Right lobe of liver (tissue), 6 donors: ENCODE measurements around the gene ADGRL2. TPM values are rescaled to one million over a fixed set of nuclear protein-coding genes. Genes with fewer than 3 reads are reported as not detected.

Experiments
- ATAC-seq, 4 donors: fragments of 200-7000 bp; cut with Tn5 transposase; one replicate each; pipeline ENCODE4 v1.9.1; 2020; ENCODE audit warnings: mild to moderate bottlenecking in 4 of 4, moderate library complexity in 4 of 4
- DNase-seq, 3 donors: peaks; one replicate each; pipeline ENCODE4 v3.0.0-alpha.2; 2020
- H3K27ac ChIP-seq, 3 donors: fragments of 200-600 bp; one replicate each; pipeline ENCODE4 v1.8.0; 2022
- H3K27me3 ChIP-seq, 2 donors: fragments of 200-600 bp; one replicate each; pipeline ENCODE4 v1.8.0; 2022
- H3K36me3 ChIP-seq, 4 donors: fragments of 200-600 bp; sonication (generic) in 1 of 4; one replicate each; pipeline versions ENCODE4 v1.5.1 to v1.8.0; 2017 to 2022; ENCODE audit warnings: control low read depth in 1 of 4
- H3K4me1 ChIP-seq, 4 donors: fragments of 200-600 bp; sonication (generic) in 1 of 4; one replicate each; pipeline versions ENCODE4 v1.5.1 to v1.8.0; 2017 to 2022; ENCODE audit warnings: control low read depth in 1 of 4
- H3K4me3 ChIP-seq, 3 donors: fragments of 200-600 bp; one replicate each; pipeline ENCODE4 v1.8.0; 2022
- H3K9me3 ChIP-seq, 4 donors: fragments of 200-600 bp; sonication (generic) in 1 of 4; one replicate each; pipeline versions ENCODE4 v1.5.1 to v1.8.0; 2017 to 2022; ENCODE audit warnings: control low read depth in 1 of 4
- POLR2A ChIP-seq: fragments of 450-650 bp; IDR thresholded peaks from one replicate; pipeline ENCODE4 v1.6.1; 2017; ENCODE audit warnings: antibody characterized with exemption, mild to moderate bottlenecking
- WGBS: methylation state at CpG from one replicate; pipeline ENCODE4 v1.1.6; 2018; ENCODE audit warnings: low coverage, low lambda C conversion rate; ENCODE audit not compliant: insufficient coverage; ENCODE audit errors: missing lambda C conversion rate; 5-methylcytosine and 5-hydroxymethylcytosine counted together
- intact Hi-C, 2 donors: fragments of 100-400 bp; cut with DNase I; formaldehyde crosslinking; loops; one replicate each; pipeline versions ENCODE4 v1.11.2 to v1.14.1; 2022
- total RNA-seq, 6 experiments: library from RNA; depleted of rRNA in 2 of 6; stranded (reverse); fragments of >200 nt in 2 of 6; fragmentation: NEBNext Ultra II Directional in 3 of 6; extraction: Animal tissue kit (Norgen Biotek cat#: 25700) in 3 of 6; gene quantifications; one replicate each; pipeline versions ENCODE4 v1.1.0 to v1.2.4, GENCODE V29; 2016 to 2023
- TF ChIP-seq, protein P1 (sequence below), 4 donors: fragments of 200-600 bp in 3 of 4; fragments of 450-650 bp in 1 of 4; IDR thresholded peaks; one replicate each; pipeline versions ENCODE4 v1.5.1 to v1.8.0; 2016 to 2022; ENCODE audit warnings: antibody characterized with exemption in 4 of 4, mild to moderate bottlenecking in 2 of 4
- donor health status: DM: no; HTN: yes; CAD: no.
- donor health status: DM: no; HTN: no; CAD: no.
- donor health status: DM: no; HTN: no; CAD: no.
- donor health status: DM: no; HTN: yes; CAD: no.
- donor health status: DM: no; HTN: yes; CAD: no.

The ADGRL2 gene
- total RNA-seq, 6 experiments from 2014 or later, result 38.0 to 72.3 (median 51.2) TPM

- intact Hi-C loops, result no loop called here
- Histone ChIP-seq H3K9me3 (no peaks in the 10 kb centered on the region), H3K4me1 (peaks cover 0 to 8% (median 0%) of the 10 kb centered on the region in 4 donors), H3K27ac (no peak overlapping the region), H3K36me3 (no peaks in the 10 kb centered on the region), H3K27me3 (no peaks in the 10 kb centered on the region), H3K4me3 (no peak overlapping the region)
- TF ChIP-seq, protein P1, sequence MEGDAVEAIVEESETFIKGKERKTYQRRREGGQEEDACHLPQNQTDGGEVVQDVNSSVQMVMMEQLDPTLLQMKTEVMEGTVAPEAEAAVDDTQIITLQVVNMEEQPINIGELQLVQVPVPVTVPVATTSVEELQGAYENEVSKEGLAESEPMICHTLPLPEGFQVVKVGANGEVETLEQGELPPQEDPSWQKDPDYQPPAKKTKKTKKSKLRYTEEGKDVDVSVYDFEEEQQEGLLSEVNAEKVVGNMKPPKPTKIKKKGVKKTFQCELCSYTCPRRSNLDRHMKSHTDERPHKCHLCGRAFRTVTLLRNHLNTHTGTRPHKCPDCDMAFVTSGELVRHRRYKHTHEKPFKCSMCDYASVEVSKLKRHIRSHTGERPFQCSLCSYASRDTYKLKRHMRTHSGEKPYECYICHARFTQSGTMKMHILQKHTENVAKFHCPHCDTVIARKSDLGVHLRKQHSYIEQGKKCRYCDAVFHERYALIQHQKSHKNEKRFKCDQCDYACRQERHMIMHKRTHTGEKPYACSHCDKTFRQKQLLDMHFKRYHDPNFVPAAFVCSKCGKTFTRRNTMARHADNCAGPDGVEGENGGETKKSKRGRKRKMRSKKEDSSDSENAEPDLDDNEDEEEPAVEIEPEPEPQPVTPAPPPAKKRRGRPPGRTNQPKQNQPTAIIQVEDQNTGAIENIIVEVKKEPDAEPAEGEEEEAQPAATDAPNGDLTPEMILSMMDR (IDR thresholded peaks at IDR 0.05), result no peak
- no peak for TF ChIP-seq POLR2A
- 54% methylated on average over 5 of the region's 5 CpGs for WGBS
- ATAC-seq (peak in 1 of 4 donors; percentile 45), DNase-seq (no peak)
Observed at GRCh38 chr1:81848880-81849682, 48.3 kb downstream of the ADGRL2 start.

DNA sequence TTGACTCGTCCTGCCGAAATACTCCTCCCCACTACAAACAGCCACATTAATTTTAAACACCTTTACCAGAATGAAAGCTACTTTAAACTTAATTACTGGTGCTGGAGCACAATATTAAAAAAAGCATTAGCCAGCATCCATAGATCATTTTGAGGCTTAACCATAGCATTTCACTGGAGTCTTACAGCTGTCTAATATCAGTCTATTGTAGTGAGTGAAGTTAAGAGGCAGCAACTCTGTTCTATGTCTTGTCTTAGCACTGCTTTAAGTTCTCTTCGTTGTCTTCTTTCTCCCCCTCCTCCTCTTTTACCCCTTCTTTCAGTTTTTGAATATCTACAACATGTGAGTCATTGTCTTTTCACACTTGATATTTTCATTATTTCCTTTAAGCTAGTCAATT is 49.3 kb downstream of the ADGRL2 start:
- no peaks in the 10 kb centered on the region for H3K9me3 ChIP-seq
- H3K4me3 ChIP-seq, result no peak overlapping the region
- TF ChIP-seq POLR2A, result no peak
- TF ChIP-seq, protein P1 (IDR thresholded peaks at IDR 0.05), result no peak
- H3K27me3 ChIP-seq, result no peaks in the 10 kb centered on the region
- DNase-seq (no peak), ATAC-seq (no peak)
- WGBS, result 85% methylated on average over 3 of the region's 3 CpGs
- peaks cover 0 to 8% (median 0%) of the 10 kb centered on the region in 4 donors for H3K4me1 ChIP-seq
- no peaks in the 10 kb centered on the region for H3K36me3 ChIP-seq
- no peak overlapping the region for H3K27ac ChIP-seq
- intact Hi-C loops, result no loop called here

DNA sequence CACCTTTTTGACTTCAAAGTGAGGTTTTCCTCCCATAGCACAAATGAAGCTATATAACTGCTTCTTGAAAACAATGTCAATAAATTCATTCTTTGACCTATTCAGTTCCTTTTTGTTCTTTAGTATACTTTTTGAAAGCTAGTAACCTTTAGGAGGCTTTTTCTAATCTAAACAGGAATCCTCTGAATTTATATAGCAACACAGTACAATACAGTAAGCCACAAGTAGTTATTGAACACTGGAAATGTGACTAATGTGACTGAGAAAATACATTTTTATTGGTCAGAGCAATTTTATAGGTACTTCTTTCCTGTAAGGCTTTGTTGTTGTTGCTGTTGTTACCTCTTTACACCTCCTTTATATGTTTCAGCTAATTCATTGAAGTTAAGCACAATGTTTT is 49.8 kb downstream of the ADGRL2 start:
- intact Hi-C loops, result no loop called here
- no peaks in the 10 kb centered on the region for H3K9me3 ChIP-seq
- ATAC-seq (no peak), DNase-seq (no peak)
- no peak overlapping the region for H3K27ac ChIP-seq
- H3K27me3 ChIP-seq, result no peaks in the 10 kb centered on the region
- TF ChIP-seq, protein P1 (IDR thresholded peaks at IDR 0.05), result no peak
- no peak for TF ChIP-seq POLR2A
- no peaks in the 10 kb centered on the region for H3K36me3 ChIP-seq
- H3K4me3 ChIP-seq, result no peak overlapping the region
- peaks cover 0 to 8% (median 0%) of the 10 kb centered on the region in 4 donors for H3K4me1 ChIP-seq

- TF ChIP-seq, protein P1 (IDR thresholded peaks at IDR 0.05), result no peak
- TF ChIP-seq POLR2A, result no peak
- no peak for DNase-seq
- intact Hi-C loops, result no loop called here
- Histone ChIP-seq H3K4me1 (peaks cover 0 to 8% (median 0%) of the 10 kb centered on the region in 4 donors), H3K9me3 (no peaks in the 10 kb centered on the region), H3K36me3 (no peaks in the 10 kb centered on the region), H3K27ac (no peak overlapping the region), H3K4me3 (no peak overlapping the region), H3K27me3 (no peaks in the 10 kb centered on the region)
- ATAC-seq, result no peak
- 80% methylated on average over 2 of the region's 2 CpGs for WGBS
Observed at GRCh38 chr1:81851217-81851616, 50.5 kb downstream of the ADGRL2 start.
